Lung (tissue), 12 donors: Measurements from ENCODE around the gene ZRANB1. TPM values are rescaled to one million over a fixed set of nuclear protein-coding genes. Genes with fewer than 3 reads are reported as not detected.

Experiments
- ATAC-seq: fragments of 200-7000 bp; cut with Tn5 transposase; one replicate; pipeline ENCODE4 v1.9.1; 2020; ENCODE audit warnings: moderate number of reproducible peaks; ENCODE audit not compliant: insufficient read depth, low FRiP score
- DNase-seq, 3 donors: peaks; one replicate each; pipeline ENCODE4 v3.0.0-alpha.2; 2013 to 2017
- H3K27ac ChIP-seq, 2 donors: one replicate each; pipeline ENCODE4 v1.5.1; 2013; ENCODE audit warnings: mild to moderate bottlenecking in 2 of 2, moderate library complexity in 2 of 2, control low read depth in 1 of 2, inconsistent platforms in 1 of 2, low read depth in 1 of 2, low read length in 1 of 2
- H3K27me3 ChIP-seq, 3 donors: one replicate each; pipeline ENCODE4 v1.5.1; 2013; ENCODE audit warnings: low read length in 2 of 3; ENCODE audit not compliant: control insufficient read depth in 3 of 3, insufficient read depth in 3 of 3
- H3K36me3 ChIP-seq, 4 donors: one replicate each; pipeline ENCODE4 v1.5.1; 2013; ENCODE audit warnings: low read length in 4 of 4, mild to moderate bottlenecking in 1 of 4, moderate library complexity in 1 of 4; ENCODE audit not compliant: control insufficient read depth in 4 of 4, insufficient read depth in 4 of 4
- H3K4me1 ChIP-seq, 5 donors: one replicate each; pipeline ENCODE4 v1.5.1; 2013; ENCODE audit warnings: low read length in 5 of 5, mild to moderate bottlenecking in 2 of 5, moderate library complexity in 1 of 5; ENCODE audit not compliant: control insufficient read depth in 5 of 5, insufficient read depth in 5 of 5
- H3K4me3 ChIP-seq: one replicate; pipeline ENCODE4 v1.5.1; 2013; ENCODE audit warnings: mild to moderate bottlenecking, control low read depth, moderate library complexity
- H3K9ac ChIP-seq, 2 donors: one replicate each; pipeline ENCODE4 v1.5.1; 2013; ENCODE audit warnings: low read length in 2 of 2, control low read depth in 1 of 2; ENCODE audit not compliant: insufficient read depth in 1 of 2
- H3K9me3 ChIP-seq, 4 donors: one replicate each; pipeline ENCODE4 v1.5.1; 2013; ENCODE audit warnings: low read length in 3 of 4, mild to moderate bottlenecking in 1 of 4, moderate library complexity in 1 of 4; ENCODE audit not compliant: control insufficient read depth in 4 of 4, insufficient read depth in 3 of 4
- CTCF ChIP-seq: IDR thresholded peaks from 2 replicates; pipeline ENCODE4 v1.5.1; 2012; ENCODE audit warnings: mild to moderate bottlenecking; ENCODE audit errors: control extremely low read depth, extremely low read depth
- WGBS, 2 donors: extraction: QIAGEN DNeasy Blood & Tissue Kit; methylation state at CpG; one replicate each; pipeline ENCODE4 v1.1.7; 2013; 5-methylcytosine and 5-hydroxymethylcytosine counted together
- polyA plus RNA-seq, 2 donors: library from polyadenylated mRNA; stranded (reverse); fragments of 200-250 nt; gene quantifications; one replicate each; pipeline ENCODE4 v1.2.1, GENCODE V29; 2013
- total RNA-seq, 2 donors: library from RNA; depleted of rRNA in 1 of 2; stranded (reverse); fragments of >200 nt in 1 of 2; gene quantifications; one replicate each; pipeline ENCODE4 v1.2.1, GENCODE V29; 2014 to 2021
- donor health status: control.
- donor health status: control.
- donor health status: Bipolar disorder and iron deficiency.
- donor health status: healthy.
- donor health status: DM: yes; HTN: yes; CAD: no.

Gene ZRANB1
- total and polyA plus RNA-seq, 4 donors: 6.3 to 45.5 (median 10.8) TPM

DNA sequence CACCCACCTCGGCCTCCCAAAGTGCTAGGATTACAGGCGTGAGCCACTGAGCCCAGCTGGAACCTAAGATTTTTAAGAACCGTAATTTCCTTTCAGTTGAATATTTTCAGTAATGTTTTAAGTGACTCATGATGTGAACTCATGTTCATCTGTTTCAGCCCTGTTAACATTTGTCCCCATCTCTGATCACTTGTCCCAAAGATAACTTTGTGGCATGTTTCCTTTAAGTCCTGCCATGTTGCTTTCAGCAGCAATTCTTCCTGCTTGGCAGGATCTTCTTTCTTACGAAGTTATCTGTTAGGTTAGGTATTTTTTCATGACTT is 19.3 kb downstream of the ZRANB1 start:
- H3K4me3 ChIP-seq: no peak overlapping the region
- peaks cover 3 to 43% (median 4%) of the 10 kb centered on the region in 5 donors for H3K4me1 ChIP-seq
- DNase-seq (no peak), ATAC-seq (no peak)
- H3K9me3 ChIP-seq: no peaks in the 10 kb centered on the region
- H3K9ac ChIP-seq: no peak overlapping the region
- 79 to 83% methylated on average over 4 of the region's 4 CpGs for WGBS, 2 donors
- TF ChIP-seq CTCF: no peak
- no peaks in the 10 kb centered on the region for H3K36me3 ChIP-seq
- no peak overlapping the region for H3K27ac ChIP-seq
- no peaks in the 10 kb centered on the region for H3K27me3 ChIP-seq

DNA sequence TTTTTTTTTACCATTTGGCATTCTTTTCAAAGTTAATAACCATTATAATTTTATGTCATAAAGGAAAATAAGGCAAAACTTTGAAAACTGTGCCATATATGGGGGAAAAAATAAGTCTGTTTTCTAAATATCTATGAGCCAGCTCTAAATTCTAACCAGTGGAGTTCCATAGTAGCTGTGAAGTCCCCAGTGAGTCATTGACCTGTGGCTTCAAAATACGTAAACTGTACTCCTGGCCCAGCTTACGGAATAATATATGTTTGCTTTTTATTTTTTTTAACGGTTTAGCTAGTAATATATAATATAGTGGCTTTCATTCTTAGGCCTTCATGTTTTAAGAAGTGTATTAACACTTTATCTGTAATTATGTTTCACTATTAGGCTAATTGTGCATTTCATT is 20.5 kb downstream of the ZRANB1 start:
- TF ChIP-seq CTCF: no peak
- peaks cover 3 to 8% (median 6%) of the 10 kb centered on the region in 4 donors for H3K36me3 ChIP-seq
- DNase-seq (no peak), ATAC-seq (no peak)
- no peak overlapping the region for H3K27ac ChIP-seq
- H3K27me3 ChIP-seq: no peaks in the 10 kb centered on the region
- H3K9me3 ChIP-seq: no peaks in the 10 kb centered on the region
- no peak overlapping the region for H3K4me3 ChIP-seq
- 96 to 98% methylated on average over 3 of the region's 3 CpGs for WGBS, 2 donors
- no peak overlapping the region for H3K9ac ChIP-seq
- peaks cover 3 to 38% (median 4%) of the 10 kb centered on the region in 5 donors for H3K4me1 ChIP-seq

- H3K9ac ChIP-seq: peak overlapping the region in 1 of 2 donors; percentile 63
- peaks cover 2 to 38% (median 11%) of the 10 kb centered on the region in 5 donors for H3K4me1 ChIP-seq
- DNase-seq: peak; percentile 59 to 80 (median 79)
- peaks cover 5 to 17% (median 10%) of the 10 kb centered on the region in 4 donors for H3K36me3 ChIP-seq
- WGBS, 2 donors: 67 to 81% methylated on average over 7 of the region's 7 CpGs
- no peaks in the 10 kb centered on the region for H3K27me3 ChIP-seq
- TF ChIP-seq CTCF: no peak
- H3K4me3 ChIP-seq: no peak overlapping the region
- H3K27ac ChIP-seq: no peak overlapping the region
- no peaks in the 10 kb centered on the region for H3K9me3 ChIP-seq
- ATAC-seq: no peak
Observed at GRCh38 chr10:124963866-124964720, 22.2 kb downstream of the ZRANB1 start.
